GM13976 (cell line): ENCODE data around the gene ATXN7.

Source experiments
- DNase-seq: peaks from one replicate; pipeline ENCODE4 v3.0.0; 2012; ENCODE audit warnings: low spot score
- CTCF ChIP-seq: IDR thresholded peaks from 2 replicates; pipeline ENCODE4 v1.5.1; 2012; ENCODE audit warnings: borderline replicate concordance, mild to moderate bottlenecking; ENCODE audit not compliant: insufficient read depth; ENCODE audit errors: extremely low read depth, missing control alignments, control extremely low read depth
- in situ Hi-C: fragments of 300-500 bp; cut with MboI; formaldehyde crosslinking; loops from one replicate; pipeline ENCODE4 v1.12.0; 2022; ENCODE audit warnings: low sequenced_read_pairs, mixed read lengths, inconsistent platforms; ENCODE audit not compliant: unreplicated experiment

Gene ATXN7

DNA sequence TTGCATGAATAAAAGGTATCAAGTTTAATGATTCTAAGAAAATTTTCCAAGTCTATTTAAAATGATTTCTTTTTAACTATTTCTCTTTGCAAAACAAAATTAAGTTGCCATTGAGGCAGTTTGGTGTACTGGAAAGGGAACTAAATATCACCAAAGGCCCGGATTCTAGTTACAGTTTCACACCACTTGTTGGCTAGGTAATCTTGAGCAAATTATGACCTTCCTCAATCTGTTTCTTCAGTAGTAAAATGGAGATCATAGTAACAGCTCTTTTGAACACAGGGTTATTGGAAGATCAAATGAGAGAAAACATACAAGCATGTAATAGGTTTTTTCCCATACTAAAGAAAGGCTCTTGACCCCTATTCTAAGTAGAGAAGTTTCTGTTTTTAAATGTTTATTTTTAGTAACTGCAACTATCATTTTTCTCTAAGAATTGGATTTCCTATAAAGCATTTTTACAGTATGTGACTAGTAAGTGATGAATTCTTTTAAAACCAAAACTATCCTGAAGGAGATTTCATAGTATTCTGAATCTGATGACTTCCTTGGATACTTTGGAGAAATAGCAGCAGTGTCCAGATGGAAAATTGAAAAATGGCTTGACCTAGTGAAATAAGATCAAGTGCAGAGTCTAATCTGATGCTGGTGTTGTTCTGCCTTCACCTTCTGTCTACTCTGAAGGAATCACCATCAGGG, 32.8 kb downstream of the ATXN7 start:
- in situ Hi-C loops, result no loop called here
- peak; percentile 32 for DNase-seq
- TF ChIP-seq CTCF, result no peak

DNA sequence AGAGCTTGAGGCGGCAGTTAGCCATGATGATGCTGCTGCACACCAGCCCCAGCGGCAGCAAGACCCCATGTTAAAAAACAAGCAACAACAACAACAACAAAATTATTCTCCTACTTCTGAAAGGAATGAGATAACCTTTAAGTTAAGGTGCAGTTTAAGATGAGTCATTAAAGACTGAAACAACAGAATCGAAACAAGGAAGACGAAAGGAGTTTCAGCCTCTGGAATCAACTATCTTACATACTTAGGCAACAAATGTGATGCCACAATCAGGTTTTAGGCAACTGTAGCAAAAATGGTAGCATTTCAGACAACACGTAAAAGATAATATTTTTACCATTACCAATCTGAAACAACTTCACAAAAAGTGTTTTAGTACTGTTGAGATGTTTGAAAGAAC, 36.3 kb downstream of the ATXN7 start:
- no peak for TF ChIP-seq CTCF
- DNase-seq, result no peak
- in situ Hi-C loops, result no loop called here

DNA sequence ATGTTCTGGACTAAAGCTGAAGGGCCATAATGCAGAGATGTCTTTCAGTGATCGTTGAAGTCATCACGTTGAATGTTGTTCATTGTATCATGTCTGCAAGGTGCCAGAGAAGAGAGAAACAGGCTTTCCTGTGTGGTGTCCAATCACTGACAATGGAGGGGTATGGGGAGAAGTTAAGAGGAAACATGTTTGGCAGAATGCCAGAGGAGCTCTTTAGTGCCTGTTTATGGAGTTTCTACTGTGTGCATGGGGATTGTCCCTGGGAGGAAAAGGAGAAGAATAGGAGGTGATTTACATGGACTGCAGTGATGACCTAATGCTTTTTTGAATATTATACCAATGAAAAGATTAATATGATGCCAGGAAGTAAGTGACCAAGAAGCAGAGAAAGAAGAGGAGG, 36.8 kb downstream of the ATXN7 start:
- no peak for DNase-seq
- in situ Hi-C loops, result no loop called here
- TF ChIP-seq CTCF, result no peak

DNA sequence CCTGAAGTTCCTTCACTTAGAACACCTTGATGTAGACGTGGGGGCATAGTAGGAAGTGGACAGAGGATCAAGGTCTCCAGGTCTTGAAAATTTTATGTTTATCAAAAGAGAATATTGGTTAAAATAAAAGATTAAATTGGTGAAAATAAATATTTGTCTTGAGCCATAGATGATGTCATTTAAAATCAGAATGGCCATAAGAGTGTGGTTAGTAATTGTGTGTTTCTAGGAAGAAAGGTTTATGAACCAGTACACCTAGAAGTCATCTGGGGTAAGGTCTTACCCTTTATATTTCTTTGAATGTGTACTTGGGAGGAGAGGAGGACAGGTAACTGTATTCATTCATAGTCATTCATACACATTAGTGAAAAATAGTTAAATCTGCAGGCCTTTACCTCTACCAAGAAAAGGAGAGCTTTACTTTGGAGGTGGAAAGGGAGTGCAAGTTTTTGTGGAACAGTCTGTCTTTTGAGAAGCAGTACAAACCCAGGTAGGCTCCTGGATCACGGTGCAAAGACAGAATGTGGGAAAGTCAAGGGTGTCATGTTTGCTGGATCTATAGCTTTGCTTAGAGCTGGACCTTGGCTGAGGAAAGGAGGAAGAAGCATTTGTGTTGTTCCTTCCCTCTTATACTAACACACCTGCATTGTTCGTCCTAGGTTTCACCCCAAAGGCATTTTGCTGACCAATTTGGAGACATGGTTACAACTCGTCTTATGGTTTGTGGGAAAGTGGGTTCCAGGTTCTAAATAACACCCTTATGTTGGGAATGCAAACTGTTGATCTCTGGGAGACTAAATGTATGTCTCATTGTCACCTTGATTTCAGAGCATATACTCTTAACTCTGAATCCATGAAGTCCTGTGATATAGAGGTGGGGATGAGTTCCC, 42.3 kb downstream of the ATXN7 start:
- DNase-seq, result no peak
- no peak for TF ChIP-seq CTCF
- in situ Hi-C loops, result no loop called here

DNA sequence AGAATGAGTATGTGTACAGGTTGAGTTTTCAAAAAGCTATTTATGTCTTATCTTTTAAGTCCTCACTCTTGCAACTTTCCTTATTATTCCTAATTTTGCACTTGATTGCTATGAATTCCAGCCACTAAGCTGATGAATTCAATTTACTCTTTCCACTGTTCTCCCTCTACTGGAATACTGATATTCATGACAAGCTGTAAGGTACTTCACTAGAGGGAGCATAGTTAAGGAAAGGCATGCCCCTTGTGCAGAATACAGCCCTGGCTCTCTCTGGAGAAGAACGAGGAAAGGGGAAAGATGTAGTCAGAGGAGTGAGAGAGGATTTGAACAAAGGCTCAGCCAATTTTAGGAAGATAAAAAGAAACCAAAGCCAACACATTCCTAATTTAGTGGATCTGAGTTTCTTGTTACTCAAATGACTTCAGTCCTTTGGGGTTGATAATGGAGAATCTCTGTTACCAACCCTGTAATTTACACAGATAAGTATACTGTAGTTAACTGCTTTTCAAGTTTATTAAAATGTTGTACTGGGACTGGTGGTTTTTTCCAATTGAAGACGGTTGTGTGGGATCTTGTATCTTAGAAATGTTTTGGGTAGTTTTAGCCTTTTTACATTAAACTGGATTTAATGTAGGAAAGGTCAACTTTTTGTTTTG, 44.5 kb downstream of the ATXN7 start:
- in situ Hi-C loops, result no loop called here
- DNase-seq, result no peak
- TF ChIP-seq CTCF, result no peak

DNA sequence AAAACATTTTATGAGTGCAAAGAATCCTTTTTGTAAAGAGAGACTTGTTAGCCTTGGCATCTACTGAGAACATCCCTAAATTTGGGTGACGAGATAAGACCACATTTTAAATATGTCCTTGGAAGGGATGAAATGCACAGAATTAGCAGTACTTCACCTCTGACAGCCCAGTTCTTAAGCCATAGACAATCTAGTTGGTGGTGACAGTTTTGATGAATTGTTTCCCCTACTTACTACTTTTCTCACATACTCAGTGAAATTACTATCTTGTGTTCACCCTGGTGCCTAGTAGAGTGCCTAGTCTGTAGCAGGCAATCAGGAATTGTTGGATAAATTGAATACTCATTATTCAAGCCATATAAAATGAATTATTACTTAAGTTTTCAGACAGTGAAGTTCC, 45.1 kb downstream of the ATXN7 start:
- no peak for DNase-seq
- in situ Hi-C loops, result no loop called here
- no peak for TF ChIP-seq CTCF
